VCaP (cell line): ENCODE measurements around the gene ABI3BP.

Experiments used
- H3K27ac ChIP-seq: fragments of 450-650 bp; 2 replicates; pipeline ENCODE4 v1.5.1; 2017
- TF ChIP-seq, protein P1 (sequence below): fragments of 450-650 bp; conservative IDR thresholded peaks from 2 replicates; pipeline ENCODE4 v1.5.1; 2017; ENCODE audit warnings: mild to moderate bottlenecking, moderate library complexity

The ABI3BP gene

DNA sequence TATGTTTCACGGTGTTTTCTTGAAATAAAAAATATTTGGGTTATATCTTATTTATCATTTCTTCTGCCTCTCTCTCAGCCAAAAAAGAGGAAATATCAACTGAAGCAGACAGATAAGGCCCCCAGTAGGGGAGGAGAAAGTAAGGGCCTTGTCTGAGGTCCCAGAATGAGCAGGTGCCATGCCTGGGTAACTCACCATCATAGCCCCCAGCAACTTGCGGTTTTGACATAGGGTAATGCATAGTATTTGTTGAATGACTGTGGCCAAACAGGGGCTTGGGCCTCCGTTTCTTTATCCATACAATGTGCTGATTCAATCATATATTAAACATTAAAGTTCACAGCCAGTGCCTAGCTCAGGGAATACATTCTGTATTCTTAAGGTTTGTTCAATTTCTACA, 119.6 kb downstream of the ABI3BP start:
- TF ChIP-seq, protein P1, sequence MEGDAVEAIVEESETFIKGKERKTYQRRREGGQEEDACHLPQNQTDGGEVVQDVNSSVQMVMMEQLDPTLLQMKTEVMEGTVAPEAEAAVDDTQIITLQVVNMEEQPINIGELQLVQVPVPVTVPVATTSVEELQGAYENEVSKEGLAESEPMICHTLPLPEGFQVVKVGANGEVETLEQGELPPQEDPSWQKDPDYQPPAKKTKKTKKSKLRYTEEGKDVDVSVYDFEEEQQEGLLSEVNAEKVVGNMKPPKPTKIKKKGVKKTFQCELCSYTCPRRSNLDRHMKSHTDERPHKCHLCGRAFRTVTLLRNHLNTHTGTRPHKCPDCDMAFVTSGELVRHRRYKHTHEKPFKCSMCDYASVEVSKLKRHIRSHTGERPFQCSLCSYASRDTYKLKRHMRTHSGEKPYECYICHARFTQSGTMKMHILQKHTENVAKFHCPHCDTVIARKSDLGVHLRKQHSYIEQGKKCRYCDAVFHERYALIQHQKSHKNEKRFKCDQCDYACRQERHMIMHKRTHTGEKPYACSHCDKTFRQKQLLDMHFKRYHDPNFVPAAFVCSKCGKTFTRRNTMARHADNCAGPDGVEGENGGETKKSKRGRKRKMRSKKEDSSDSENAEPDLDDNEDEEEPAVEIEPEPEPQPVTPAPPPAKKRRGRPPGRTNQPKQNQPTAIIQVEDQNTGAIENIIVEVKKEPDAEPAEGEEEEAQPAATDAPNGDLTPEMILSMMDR, result no peak
- H3K27ac ChIP-seq, result no peak overlapping the region

DNA sequence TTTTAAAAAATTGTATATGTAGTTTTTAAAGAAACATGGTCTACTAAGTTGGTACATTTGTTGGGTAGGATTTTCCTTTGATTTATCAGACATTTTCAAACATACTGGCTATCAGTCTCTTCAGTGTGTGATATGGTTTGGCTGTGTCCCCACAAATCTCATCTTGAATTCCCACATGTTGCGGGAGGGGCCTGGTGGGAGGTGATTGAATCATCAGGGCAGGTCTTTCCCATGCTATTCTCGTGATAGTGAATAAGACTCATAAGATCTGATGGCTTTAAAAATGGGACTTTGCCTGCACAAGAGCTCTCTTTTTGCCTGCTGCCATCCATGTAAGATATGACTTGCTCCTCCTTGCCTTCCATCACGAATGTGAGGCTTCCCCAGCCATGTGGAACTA, 121.9 kb downstream of the ABI3BP start:
- H3K27ac ChIP-seq, result no peak overlapping the region
- TF ChIP-seq, protein P1, result no peak

DNA sequence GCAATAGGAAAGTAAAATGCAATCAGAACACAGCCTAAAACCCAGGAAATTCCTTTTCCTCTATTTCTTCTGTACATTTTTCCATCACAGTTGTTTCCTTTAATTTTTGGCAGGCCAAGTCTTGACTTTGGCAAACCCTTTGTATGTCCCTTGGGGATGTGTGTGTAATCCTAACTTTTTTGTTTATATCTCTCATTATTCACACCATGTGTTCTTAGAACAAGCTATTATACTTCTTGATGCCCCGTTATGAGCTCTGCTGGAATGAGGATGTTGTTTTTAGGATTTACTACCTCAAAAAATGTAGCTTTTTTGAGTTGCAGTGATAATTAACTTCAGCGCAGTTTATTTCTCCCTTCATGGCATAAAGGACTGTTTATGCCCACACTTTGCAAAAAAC, 123.4 kb downstream of the ABI3BP start:
- TF ChIP-seq, protein P1, result no peak
- no peak overlapping the region for H3K27ac ChIP-seq

DNA sequence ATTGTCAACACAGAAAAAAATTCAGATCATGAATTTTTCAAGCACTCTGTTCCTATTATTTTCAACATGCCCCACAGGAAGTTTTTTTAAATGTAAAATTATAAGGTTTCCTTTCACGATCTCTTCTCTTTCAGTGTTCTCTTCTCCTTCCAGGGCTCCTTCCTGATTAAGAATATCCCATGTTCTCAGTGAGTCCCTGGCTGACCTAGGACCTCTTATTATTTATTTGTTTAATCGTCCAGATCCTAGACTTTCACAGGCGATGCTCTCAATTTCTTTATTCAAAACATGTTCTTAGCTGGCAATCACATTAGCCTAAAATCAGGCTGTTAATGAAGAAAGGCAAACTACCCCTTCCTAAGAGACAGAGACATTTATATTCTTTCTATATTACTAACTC, 124.3 kb downstream of the ABI3BP start:
- TF ChIP-seq, protein P1, result no peak
- no peak overlapping the region for H3K27ac ChIP-seq

- no peak overlapping the region for H3K27ac ChIP-seq
- TF ChIP-seq, protein P1, result no peak
These were observed 125.1 kb downstream of the ABI3BP start for GRCh38 chr3:100868096-100868495.

GRCh38 chr3:100865442-100865841, 127.8 kb downstream of the ABI3BP start:
- TF ChIP-seq, protein P1, result no peak
- no peak overlapping the region for H3K27ac ChIP-seq

DNA sequence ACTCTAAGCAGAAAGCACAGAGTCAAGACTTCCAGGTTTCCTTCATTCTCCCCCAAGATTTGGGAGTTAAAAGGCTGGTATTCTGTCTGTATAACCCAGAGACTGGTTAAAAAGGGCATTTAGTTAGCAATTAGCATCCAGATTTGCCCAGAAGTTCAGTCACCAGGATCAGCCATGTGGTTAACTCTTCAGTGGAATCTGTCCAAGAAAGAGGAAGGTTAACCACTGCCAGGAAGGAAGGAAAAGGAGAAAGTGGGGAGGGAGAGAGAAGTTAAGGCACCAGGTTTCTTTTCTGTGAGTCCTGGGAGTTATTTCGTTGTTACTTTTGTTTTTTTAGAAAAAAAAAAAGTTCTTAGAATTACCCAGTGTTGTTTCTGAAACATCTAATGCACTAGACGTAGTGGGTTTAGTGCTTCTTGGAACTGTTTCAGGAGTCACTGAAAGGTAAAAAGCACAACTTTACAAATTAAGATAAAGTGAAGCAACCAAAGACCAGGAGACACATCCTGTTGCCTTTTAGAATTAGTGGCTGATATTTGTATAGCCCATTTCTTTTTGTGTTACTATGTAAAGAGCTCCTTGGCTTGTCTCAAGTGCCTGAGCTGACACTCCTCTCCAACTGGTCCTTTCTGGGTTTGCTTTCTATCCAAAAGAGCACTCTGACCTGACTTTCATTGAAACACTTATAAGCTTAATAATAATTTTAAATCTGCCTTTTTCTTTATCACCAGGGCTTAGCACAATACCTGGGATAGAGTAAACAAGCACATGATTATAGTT, 128.6 kb downstream of the ABI3BP start:
- H3K27ac ChIP-seq, result no peak overlapping the region
- TF ChIP-seq, protein P1, result no peak
